SJCRH30 (cell line): ENCODE results near the gene PTPN2. TPM values are rescaled to one million over a fixed set of nuclear protein-coding genes. Genes with fewer than 3 reads are reported as not detected.
"Not testable (repeated sequence)": the region's sequence is repeated elsewhere in the genome, so short reads cannot be mapped to it uniquely, and the experiment has no call there.

Experiments
- DNase-seq, 2 experiments: peaks; one replicate each; pipeline ENCODE4 v3.0.0-alpha.2; 2015 to 2020
- H3K27ac ChIP-seq: fragments of 250-450 bp; sonication (Bioruptor Pico); 2 replicates; pipeline ENCODE4 v1.5.1; 2020; ENCODE audit warnings: mild to moderate bottlenecking, moderate library complexity
- H3K27me3 ChIP-seq: fragments of 250-450 bp; sonication (Bioruptor Pico); 2 replicates; pipeline ENCODE4 v1.5.1; 2020; ENCODE audit warnings: mild to moderate bottlenecking, moderate library complexity
- H3K36me3 ChIP-seq: fragments of 250-450 bp; sonication (Bioruptor Pico); 2 replicates; pipeline ENCODE4 v1.5.1; 2020; ENCODE audit warnings: mild to moderate bottlenecking, moderate library complexity
- H3K4me1 ChIP-seq: fragments of 250-450 bp; sonication (Bioruptor Pico); 2 replicates; pipeline ENCODE4 v1.5.1; 2020; ENCODE audit warnings: mild to moderate bottlenecking, moderate library complexity
- H3K4me3 ChIP-seq: fragments of 250-450 bp; sonication (Bioruptor Pico); 2 replicates; pipeline ENCODE4 v1.5.1; 2020; ENCODE audit warnings: mild to moderate bottlenecking, moderate library complexity
- H3K9me3 ChIP-seq: fragments of 250-450 bp; sonication (Bioruptor Pico); replicated peaks from 2 replicates; pipeline ENCODE4 v1.5.1; 2020; ENCODE audit warnings: mild to moderate bottlenecking, moderate library complexity
- total RNA-seq: library from RNA; depleted of rRNA; stranded (reverse); fragments of >200 nt; shearing (Covaris generic); gene quantifications from 2 replicates; pipeline ENCODE4 v1.2.3, GENCODE V29; 2014

The PTPN2 gene
- total RNA-seq, 1 experiment from 2014 or later: 23.5 TPM

GRCh38 chr18:12906773-12907172 is 22.7 kb upstream of the PTPN2 start:
- no peak for DNase-seq
- no peak overlapping the region for H3K27ac ChIP-seq
- no peaks in the 10 kb centered on the region for H3K9me3 ChIP-seq
- H3K27me3 ChIP-seq: no peaks in the 10 kb centered on the region
- no peaks in the 10 kb centered on the region for H3K36me3 ChIP-seq
- no peak overlapping the region for H3K4me3 ChIP-seq
- no peaks in the 10 kb centered on the region for H3K4me1 ChIP-seq

- Histone ChIP-seq H3K36me3 (no peaks in the 10 kb centered on the region), H3K4me3 (no peak overlapping the region), H3K27me3 (no peaks in the 10 kb centered on the region), H3K4me1 (no peaks in the 10 kb centered on the region), H3K27ac (no peak overlapping the region), H3K9me3 (no peaks in the 10 kb centered on the region)
- no peak for DNase-seq
Observed at GRCh38 chr18:12906119-12906518, 22.1 kb upstream of the PTPN2 start.

GRCh38 chr18:12904012-12904516 is 20.0 kb upstream of the PTPN2 start:
- Histone ChIP-seq H3K4me1 (no peaks in the 10 kb centered on the region), H3K27ac (no peak overlapping the region), H3K27me3 (no peaks in the 10 kb centered on the region), H3K36me3 (no peaks in the 10 kb centered on the region), H3K4me3 (no peak overlapping the region), H3K9me3 (no peaks in the 10 kb centered on the region)
- DNase-seq: peak in 1 of 2 experiments; percentile 17

GRCh38 chr18:12901208-12901607 is 17.2 kb upstream of the PTPN2 start:
- not testable (repeated sequence) for H3K27me3 ChIP-seq, DNase-seq, H3K4me1 ChIP-seq, H3K27ac ChIP-seq, H3K4me3 ChIP-seq, H3K36me3 ChIP-seq, H3K9me3 ChIP-seq

GRCh38 chr18:12896784-12897333 is 12.8 kb upstream of the PTPN2 start:
- H3K4me3 ChIP-seq: not testable (repeated sequence)

GRCh38 chr18:12895626-12896025 is 11.6 kb upstream of the PTPN2 start:
- Histone ChIP-seq H3K36me3 (no peaks in the 10 kb centered on the region), H3K4me3 (no peak overlapping the region), H3K27ac (no peak overlapping the region), H3K9me3 (no peaks in the 10 kb centered on the region), H3K27me3 (no peaks in the 10 kb centered on the region), H3K4me1 (no peaks in the 10 kb centered on the region)
- DNase-seq: no peak

More at GRCh38 chr18:12896784-12897333, 12.8 kb upstream of the PTPN2 start:
- DNase-seq, H3K27me3 ChIP-seq, H3K27ac ChIP-seq, H3K4me1 ChIP-seq, H3K9me3 ChIP-seq, H3K36me3 ChIP-seq: not testable (repeated sequence)

GRCh38 chr18:12895014-12895413 is 11.0 kb upstream of the PTPN2 start:
- Histone ChIP-seq H3K9me3 (no peaks in the 10 kb centered on the region), H3K27ac (no peak overlapping the region), H3K27me3 (no peaks in the 10 kb centered on the region), H3K36me3 (no peaks in the 10 kb centered on the region), H3K4me1 (no peaks in the 10 kb centered on the region), H3K4me3 (no peak overlapping the region)
- DNase-seq: no peak

GRCh38 chr18:12891561-12891960 is 7.5 kb upstream of the PTPN2 start:
- Histone ChIP-seq H3K4me1 (no peaks in the 10 kb centered on the region), H3K4me3 (no peak overlapping the region), H3K27me3 (no peaks in the 10 kb centered on the region), H3K9me3 (no peaks in the 10 kb centered on the region), H3K27ac (no peak overlapping the region), H3K36me3 (no peaks in the 10 kb centered on the region)
- no peak for DNase-seq

GRCh38 chr18:12890964-12891363 is 6.9 kb upstream of the PTPN2 start:
- DNase-seq: no peak
- H3K27ac ChIP-seq: no peak overlapping the region
- H3K4me1 ChIP-seq: no peaks in the 10 kb centered on the region
- no peaks in the 10 kb centered on the region for H3K9me3 ChIP-seq
- H3K27me3 ChIP-seq: no peaks in the 10 kb centered on the region
- no peaks in the 10 kb centered on the region for H3K36me3 ChIP-seq
- no peak overlapping the region for H3K4me3 ChIP-seq

- DNase-seq: peak in 1 of 2 experiments; percentile 18
- Histone ChIP-seq H3K27me3 (no peaks in the 10 kb centered on the region), H3K27ac (no peak overlapping the region), H3K36me3 (no peaks in the 10 kb centered on the region), H3K9me3 (no peaks in the 10 kb centered on the region), H3K4me1 (peaks cover 4% of the 10 kb centered on the region; the same call in 1 of the 2 replicates), H3K4me3 (no peak overlapping the region)
Observed at GRCh38 chr18:12886498-12887126, 2.6 kb upstream of the PTPN2 start.

GRCh38 chr18:12885500-12885899 is 1.5 kb upstream of the PTPN2 start:
- Histone ChIP-seq H3K36me3 (no peaks in the 10 kb centered on the region), H3K4me3 (no peak overlapping the region), H3K4me1 (peaks cover 4% of the 10 kb centered on the region; the same call in 1 of the 2 replicates), H3K9me3 (no peaks in the 10 kb centered on the region), H3K27ac (no peak overlapping the region), H3K27me3 (no peaks in the 10 kb centered on the region)
- DNase-seq: no peak

- Histone ChIP-seq H3K27me3 (no peaks in the 10 kb centered on the region), H3K27ac (no peak overlapping the region), H3K4me3 (peak overlapping the region; percentile 98), H3K36me3 (no peaks in the 10 kb centered on the region), H3K9me3 (no peaks in the 10 kb centered on the region), H3K4me1 (peaks cover 4% of the 10 kb centered on the region; the same call in 1 of the 2 replicates)
- no peak for DNase-seq
Observed at GRCh38 chr18:12884406-12885323, 628 bp upstream of the PTPN2 start.

GRCh38 chr18:12883372-12883683 is 709 bp downstream of the PTPN2 start:
- Histone ChIP-seq H3K36me3 (no peaks in the 10 kb centered on the region), H3K9me3 (no peaks in the 10 kb centered on the region), H3K27ac (peak overlapping the region; percentile 93), H3K27me3 (no peaks in the 10 kb centered on the region), H3K4me3 (peak overlapping the region; percentile 98), H3K4me1 (peaks cover 4% of the 10 kb centered on the region; the same call in 1 of the 2 replicates)
- no peak for DNase-seq

GRCh38 chr18:12882453-12883371 is 1.3 kb downstream of the PTPN2 start:
- peaks cover 4% of the 10 kb centered on the region; the same call in 1 of the 2 replicates for H3K4me1 ChIP-seq
- H3K4me3 ChIP-seq: peak overlapping the region; percentile 98
- DNase-seq: peak in 1 of 2 experiments; percentile 43
- H3K36me3 ChIP-seq: no peaks in the 10 kb centered on the region
- H3K27me3 ChIP-seq: no peaks in the 10 kb centered on the region
- H3K9me3 ChIP-seq: no peaks in the 10 kb centered on the region
- H3K27ac ChIP-seq: peak overlapping the region; percentile 93
